HG03097 (cell line): Measurements from ENCODE around the gene LDLRAD3.

ENCODE experiments used
- ATAC-seq: cut with Tn5 transposase; IDR thresholded peaks from one replicate; pipeline ENCODE4 v1.9.1; 2021; ENCODE audit not compliant: unreplicated experiment, low FRiP score

Gene LDLRAD3

GRCh38 chr11:35924811-35925210 lies 19.1 kb upstream of the LDLRAD3 start:
- ATAC-seq: no peak

DNA sequence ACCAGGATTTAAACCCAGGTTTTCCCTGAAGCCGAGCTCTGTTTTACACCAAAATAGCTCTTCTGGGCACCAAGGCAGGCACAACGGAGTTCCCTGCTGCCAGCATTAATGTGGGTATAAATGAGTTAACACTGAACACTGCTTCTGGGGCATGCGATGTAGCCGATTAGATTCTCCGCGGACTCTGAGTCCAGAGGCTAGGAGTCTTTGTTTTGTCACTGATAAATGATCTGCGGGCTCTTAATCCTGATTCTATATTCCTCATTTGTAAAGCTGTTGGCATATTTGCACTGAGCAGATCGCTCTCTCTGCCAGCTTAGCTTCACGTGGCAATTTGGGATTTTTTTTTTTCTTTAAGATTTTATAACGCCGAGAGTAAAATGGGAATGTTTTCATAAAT lies 16.8 kb upstream of the LDLRAD3 start:
- no peak for ATAC-seq

DNA sequence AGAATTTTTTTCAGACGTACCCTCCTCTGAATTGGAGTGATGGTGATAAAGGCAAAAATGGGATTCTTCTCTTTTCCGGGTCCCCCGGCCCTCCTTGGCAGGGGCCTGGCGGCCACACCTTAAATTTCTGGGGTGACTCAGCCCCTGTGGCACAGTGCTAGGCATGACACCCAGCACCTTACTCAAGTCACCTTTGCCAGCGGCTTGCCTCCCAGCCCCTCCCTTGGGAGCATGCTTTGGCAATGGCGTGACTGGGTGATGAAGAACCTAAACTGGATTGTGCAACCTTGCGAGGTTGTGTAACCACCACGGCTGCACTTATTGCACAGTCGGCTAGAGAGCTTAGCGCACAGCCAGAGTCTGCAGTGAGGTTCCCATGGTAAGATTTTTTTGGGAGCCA lies 16.2 kb upstream of the LDLRAD3 start:
- no peak for ATAC-seq

- ATAC-seq: no peak
Measured at GRCh38 chr11:35928688-35929395, 15.0 kb upstream of the LDLRAD3 start.

DNA sequence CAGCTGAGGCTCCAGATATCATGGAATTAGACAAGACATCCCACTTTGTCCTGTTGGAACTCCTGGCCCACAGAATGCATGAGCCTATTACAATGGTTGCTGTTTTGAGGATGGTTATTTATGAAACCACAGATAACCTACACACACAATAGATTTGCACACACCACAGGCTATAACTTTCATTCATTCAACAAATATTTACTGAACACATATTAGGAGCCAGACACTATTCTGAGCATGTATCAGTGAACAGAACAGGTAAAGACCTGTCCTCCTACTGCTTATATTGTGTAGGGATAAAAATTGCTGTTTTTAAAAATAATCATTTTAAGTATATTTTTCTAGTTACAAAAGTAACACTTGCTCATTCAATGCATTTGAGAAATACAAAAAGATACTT lies 13.4 kb upstream of the LDLRAD3 start:
- ATAC-seq: no peak

GRCh38 chr11:35932121-35932520 lies 11.7 kb upstream of the LDLRAD3 start:
- ATAC-seq: no peak

- no peak for ATAC-seq
Measured at GRCh38 chr11:35932681-35933319, 11.1 kb upstream of the LDLRAD3 start.

DNA sequence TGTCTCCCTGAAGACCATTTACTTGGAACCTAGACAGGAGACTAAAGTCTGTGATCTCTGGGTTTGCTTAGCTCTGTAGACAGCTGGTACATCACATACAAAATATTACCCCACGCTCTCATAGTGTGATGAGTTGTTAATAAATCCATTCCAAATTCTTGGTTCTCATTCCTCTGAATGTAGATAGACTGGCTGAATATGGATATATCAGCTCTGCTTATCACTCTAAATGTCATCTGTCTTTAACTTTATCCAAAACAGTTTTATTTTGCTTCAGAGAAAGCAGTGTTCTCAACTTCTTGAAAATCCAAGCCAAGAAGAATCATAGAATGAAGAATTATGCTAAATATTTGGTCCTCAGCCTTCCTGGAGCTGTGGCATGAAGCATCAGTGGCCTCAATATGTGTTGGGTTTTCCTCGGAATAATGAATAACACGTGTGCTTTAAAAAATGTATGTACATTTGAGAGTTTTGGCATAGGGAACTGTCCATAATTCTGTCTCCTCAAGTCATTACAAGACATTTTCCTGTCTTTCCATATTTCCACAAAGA lies 10.5 kb upstream of the LDLRAD3 start:
- no peak for ATAC-seq

DNA sequence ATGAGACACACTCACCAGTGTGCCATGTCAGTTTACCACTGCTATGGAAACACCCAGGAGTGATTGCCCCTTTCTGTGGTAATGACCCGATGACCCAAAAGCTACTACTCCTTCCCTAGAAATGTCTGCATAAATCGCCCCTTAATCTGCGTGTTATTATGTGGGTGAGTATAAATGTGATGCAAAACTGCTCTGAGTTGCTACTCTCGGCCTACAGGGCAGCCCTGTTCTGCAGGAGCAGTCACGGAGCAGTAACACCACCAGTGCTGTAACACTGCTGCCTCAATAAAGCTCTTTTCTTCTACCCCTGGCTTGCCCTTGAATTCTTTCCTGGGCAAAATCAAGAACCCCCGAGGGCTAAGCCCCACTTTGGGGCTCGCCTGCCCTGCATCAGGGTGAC lies 9.6 kb upstream of the LDLRAD3 start:
- no peak for ATAC-seq

DNA sequence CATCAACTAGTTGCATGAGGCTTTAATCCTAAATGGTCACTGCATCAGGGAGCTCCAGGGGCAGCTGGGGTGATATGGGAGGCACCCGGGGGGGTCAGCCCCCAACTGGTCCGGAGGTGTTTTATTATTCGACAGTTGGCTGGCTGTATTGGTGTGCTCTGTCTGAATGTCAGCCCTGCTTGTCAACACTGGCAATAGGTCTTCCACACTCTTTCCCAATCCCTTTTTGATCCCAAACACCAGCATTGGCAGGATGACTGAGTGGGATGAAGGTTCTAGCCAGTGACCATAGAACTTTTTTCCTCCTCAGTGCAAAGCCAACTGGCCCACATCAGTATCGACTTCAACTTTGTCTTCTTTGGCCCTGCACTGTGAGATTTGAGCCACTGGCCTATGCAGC lies 8.9 kb upstream of the LDLRAD3 start:
- no peak for ATAC-seq

DNA sequence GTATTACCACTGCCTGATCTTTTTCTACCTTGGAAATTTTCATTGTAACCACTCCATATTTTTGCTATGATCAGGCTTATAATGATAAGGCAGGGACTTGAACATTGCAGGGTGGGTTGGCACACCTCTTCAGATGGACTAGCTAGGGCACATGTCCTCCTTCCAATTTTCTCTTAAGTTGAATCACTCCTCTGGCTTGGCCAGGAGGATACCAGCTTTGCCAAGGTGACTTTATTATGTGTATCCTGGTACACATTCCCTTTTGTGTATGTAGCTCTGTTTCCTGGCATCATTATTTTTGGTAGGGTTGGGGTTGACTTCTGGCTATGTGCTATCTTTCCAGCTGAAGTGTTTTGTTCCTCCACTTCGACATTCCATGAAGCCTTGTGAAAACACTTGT lies 8.5 kb upstream of the LDLRAD3 start:
- ATAC-seq: no peak

DNA sequence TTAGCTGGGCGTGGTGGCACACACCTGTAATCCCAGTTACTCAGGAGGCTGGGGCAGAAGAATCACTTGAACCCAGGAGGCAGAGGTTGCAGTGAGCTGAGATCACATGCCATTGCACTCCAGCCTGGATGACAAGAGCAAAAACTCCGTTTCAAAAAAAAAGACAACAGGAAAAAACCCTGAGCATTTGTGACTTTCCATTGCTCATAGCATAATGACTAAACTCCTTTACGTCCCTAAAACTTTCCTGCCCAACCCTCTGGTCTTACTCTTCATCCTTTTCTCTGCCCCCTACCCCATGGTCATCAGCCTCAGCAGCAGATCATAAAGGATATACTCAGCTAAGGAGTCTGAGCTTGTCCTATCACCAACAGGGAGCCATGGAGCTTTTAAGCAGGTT lies 6.8 kb upstream of the LDLRAD3 start:
- ATAC-seq: no peak

GRCh38 chr11:35937700-35938099 lies 6.2 kb upstream of the LDLRAD3 start:
- ATAC-seq: no peak

- ATAC-seq: no peak
Measured at GRCh38 chr11:35938231-35938630, 5.6 kb upstream of the LDLRAD3 start.

- no peak for ATAC-seq
Measured at GRCh38 chr11:35943309-35943708, 553 bp upstream of the LDLRAD3 start.

DNA sequence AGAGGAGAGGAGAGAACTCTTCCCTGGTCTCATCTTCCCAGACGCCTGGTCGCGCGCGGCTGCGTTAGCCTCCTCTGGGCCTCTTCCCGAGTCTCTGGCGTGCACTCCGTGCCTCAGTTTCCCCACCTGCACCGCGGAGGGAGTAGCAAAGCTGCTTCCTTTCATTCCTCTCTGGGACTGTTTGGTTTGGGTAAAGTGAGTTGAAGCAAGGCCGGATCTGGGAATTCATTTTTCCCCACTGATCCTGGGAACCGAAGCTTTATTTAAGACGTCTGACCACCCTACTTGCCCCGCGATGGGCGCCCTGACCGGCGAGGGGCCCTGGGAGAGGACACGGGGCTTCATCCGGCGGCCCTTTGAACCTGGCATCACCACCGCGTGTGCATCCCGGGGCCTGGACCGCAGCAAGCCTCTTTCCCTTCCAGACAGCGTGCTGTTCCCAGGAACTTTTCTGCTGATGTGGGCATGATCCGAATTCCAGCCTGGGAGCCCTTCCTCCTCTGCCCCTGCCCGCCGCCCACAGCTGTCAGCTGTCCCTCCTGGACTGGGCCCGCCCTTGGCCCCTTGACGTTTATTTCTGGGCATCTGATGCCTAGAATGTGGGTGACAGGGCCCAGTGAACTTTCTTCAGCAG lies 758 bp downstream of the LDLRAD3 start:
- no peak for ATAC-seq

GRCh38 chr11:35945137-35945518 lies 1.3 kb downstream of the LDLRAD3 start:
- no peak for ATAC-seq

DNA sequence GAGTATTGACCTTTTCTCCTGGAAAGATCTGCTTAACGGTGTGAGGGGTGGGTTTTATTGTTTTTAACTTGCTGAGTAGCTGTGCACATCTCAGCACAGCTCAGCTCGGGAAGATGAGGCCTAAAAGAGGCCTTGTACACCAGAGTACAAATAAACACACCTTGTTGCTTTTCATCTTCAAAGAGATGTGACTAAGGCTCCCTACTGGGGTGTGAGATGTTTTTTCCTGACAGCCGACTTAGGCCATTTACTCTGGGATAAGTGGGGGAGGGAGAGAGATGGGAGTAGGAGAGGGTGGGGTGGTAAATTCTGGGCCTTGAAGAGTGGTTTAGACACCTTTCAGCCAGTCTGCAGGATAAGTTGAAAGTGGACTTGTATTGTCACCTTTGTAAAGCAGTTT lies 2.9 kb downstream of the LDLRAD3 start:
- ATAC-seq: no peak

- no peak for ATAC-seq
Measured at GRCh38 chr11:35947437-35947836, 3.6 kb downstream of the LDLRAD3 start.

DNA sequence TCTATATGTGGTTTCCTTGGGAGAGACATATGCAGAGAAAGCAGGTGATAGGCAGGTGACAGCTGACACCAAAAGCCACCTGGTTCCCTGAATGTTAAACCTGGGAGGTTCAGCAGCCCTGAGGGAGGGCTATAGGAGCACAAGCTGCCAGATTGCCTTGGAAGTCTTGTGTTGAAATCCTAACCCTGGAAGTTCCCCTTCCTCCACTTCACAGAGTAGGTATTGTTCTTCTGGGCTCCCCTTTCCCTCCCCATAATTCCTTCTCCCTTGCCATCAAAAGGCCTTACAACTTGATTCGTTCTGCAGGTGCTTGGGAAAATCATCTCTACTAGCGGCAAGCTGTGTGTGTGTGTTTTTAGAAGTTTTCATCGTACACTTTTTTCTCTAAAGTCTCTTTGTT lies 5.4 kb downstream of the LDLRAD3 start:
- no peak for ATAC-seq

- no peak for ATAC-seq
Measured at GRCh38 chr11:35950082-35950481, 6.2 kb downstream of the LDLRAD3 start.

- ATAC-seq: no peak
Measured at GRCh38 chr11:35951680-35952079, 7.8 kb downstream of the LDLRAD3 start.
